ENCODE data around the gene ADISSP. TPM values are rescaled to one million over a fixed set of nuclear protein-coding genes. Genes with fewer than 3 reads are reported as not detected.

ADISSP gene
- total RNA-seq, 2 donors from 2014 or later, result 7.8 to 20.4 TPM

DNA sequence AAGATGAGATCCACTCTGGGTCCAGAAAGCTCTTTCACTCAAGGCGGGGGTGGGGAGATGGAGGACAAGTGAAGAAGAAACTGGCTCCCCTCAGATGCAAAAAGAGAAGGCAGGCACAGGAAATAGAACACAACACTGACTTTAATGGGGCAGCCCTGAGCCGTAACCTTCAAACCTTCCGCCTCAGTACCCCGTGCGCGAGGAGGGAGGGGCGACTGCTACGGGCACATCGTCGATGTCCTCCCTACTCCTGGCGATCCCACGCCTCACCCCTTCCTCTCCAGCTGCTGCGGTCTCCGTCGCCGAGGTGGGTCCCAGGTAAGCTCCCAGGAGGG is 9.8 kb upstream of the ADISSP start:
- no peaks in the 10 kb centered on the region for H3K9me3 ChIP-seq
- peak overlapping the region; percentile 80 for H3K4me3 ChIP-seq
- ATAC-seq (ENCODE audit: insufficient number of reproducible peaks, low FRiP score, low read depth), result no peak
- H3K4me1 ChIP-seq (ENCODE audit: control insufficient read depth in 1 of 2, low read depth in 2 of 2), result peaks cover 11 to 21% of the 10 kb centered on the region in 2 donors
- no peak overlapping the region for H3K27ac ChIP-seq
- DNase-seq (ENCODE audit: low spot score), result no peak
- no peaks in the 10 kb centered on the region for H3K27me3 ChIP-seq (replicated peaks; ENCODE audit: insufficient read depth)
- TF ChIP-seq CTCF (IDR thresholded peaks at IDR 0.05), result no peak
- H3K36me3 ChIP-seq, result no peaks in the 10 kb centered on the region

DNA sequence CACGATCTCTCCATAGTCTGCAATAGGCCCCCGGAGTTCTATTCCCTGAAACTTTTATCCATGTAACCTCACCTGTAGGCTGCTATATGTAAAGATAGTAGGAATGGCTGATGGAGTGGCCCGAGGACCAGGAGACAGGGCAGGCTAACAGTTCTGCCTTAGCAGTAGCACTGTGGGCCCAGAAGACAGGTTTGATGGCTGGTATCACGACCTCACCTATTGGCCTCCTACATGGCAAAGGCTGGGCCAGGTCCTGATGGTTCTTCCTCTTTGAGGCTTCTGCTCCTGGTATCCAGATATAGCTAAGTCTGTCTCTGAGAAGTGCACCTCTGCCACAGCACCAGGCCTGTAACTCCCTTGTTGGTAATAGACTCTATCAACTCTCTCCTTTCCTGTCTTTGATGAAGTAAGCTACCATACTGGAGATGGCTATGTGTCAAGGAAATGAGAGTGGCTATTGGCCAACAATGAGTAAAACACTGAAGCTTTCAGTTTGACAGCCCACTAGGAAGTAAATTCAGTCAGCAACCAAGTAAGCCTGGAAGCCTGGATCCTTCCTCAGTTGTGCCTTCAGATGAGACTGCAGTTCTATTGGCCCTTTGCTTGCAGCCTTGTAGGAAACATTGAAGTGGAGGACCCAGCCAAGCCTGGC is 8.0 kb upstream of the ADISSP start:
- Histone ChIP-seq H3K4me1 (ENCODE audit: control insufficient read depth in 1 of 2, low read depth in 2 of 2) (peaks cover 8 to 15% of the 10 kb centered on the region in 2 donors), H3K27ac (no peak overlapping the region), H3K27me3 (replicated peaks; ENCODE audit: insufficient read depth) (no peaks in the 10 kb centered on the region), H3K9me3 (no peaks in the 10 kb centered on the region), H3K4me3 (no peak overlapping the region), H3K36me3 (no peaks in the 10 kb centered on the region)
- DNase-seq (ENCODE audit: low spot score) (no peak), ATAC-seq (ENCODE audit: insufficient number of reproducible peaks, low FRiP score, low read depth) (no peak)
- no peak for TF ChIP-seq CTCF (IDR thresholded peaks at IDR 0.05)

- no peaks in the 10 kb centered on the region for H3K27me3 ChIP-seq (replicated peaks; ENCODE audit: insufficient read depth)
- H3K4me3 ChIP-seq, result no peak overlapping the region
- TF ChIP-seq CTCF (IDR thresholded peaks at IDR 0.05), result no peak
- no peak overlapping the region for H3K27ac ChIP-seq
- no peaks in the 10 kb centered on the region for H3K9me3 ChIP-seq
- peaks cover 12 to 21% of the 10 kb centered on the region in 2 donors for H3K4me1 ChIP-seq (ENCODE audit: control insufficient read depth in 1 of 2, low read depth in 2 of 2)
- no peak for ATAC-seq (ENCODE audit: insufficient number of reproducible peaks, low FRiP score, low read depth)
- H3K36me3 ChIP-seq, result no peaks in the 10 kb centered on the region
- DNase-seq (ENCODE audit: low spot score), result no peak
Observed at GRCh38 chr20:3771552-3772058, 4.1 kb upstream of the ADISSP start.

DNA sequence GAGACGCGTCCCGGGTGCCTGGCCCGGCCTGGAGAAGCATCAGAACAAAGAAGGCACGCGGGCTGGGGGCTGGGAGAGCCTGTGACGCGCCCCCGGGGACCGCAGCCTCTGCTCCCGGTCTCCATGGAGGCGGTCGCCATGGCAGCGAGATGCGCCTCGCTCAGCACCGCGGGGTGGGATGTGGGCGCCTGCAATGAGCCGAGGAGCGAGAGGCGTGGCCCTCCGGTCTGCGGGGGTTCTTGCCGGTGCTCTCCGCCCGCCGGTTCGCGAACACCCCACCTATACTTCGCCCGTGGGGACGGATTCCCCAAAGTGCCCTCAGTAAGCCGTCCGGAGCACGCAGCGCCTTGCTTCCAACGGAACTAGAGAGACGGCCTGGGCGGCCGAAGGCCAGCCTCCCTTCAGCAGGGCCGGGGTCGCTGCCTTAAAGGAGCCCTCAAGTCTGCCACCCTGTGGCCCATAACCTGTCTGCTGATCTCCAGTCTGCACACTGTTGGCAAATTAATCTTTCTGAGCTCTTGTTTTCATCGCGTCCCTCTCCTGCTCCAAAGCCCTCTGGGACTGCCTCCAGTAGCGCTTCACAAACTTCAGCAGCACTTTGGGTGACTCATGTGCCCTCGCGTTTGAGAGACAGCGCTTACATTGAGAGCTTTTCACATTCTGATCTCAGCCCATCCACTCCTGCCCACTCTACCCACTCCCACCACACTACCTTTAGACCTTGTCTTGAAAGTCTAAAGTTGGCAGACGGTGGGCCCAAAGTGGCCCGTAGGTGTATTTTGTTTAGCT is 983 bp upstream of the ADISSP start:
- no peaks in the 10 kb centered on the region for H3K36me3 ChIP-seq
- H3K27ac ChIP-seq, result peak overlapping the region; percentile 78 to 91
- H3K9me3 ChIP-seq, result no peaks in the 10 kb centered on the region
- no peaks in the 10 kb centered on the region for H3K27me3 ChIP-seq (replicated peaks; ENCODE audit: insufficient read depth)
- ATAC-seq (ENCODE audit: insufficient number of reproducible peaks, low FRiP score, low read depth) (peak; percentile 21), DNase-seq (ENCODE audit: low spot score) (peak; percentile 31)
- H3K4me3 ChIP-seq, result peak overlapping the region; percentile 76
- TF ChIP-seq CTCF (IDR thresholded peaks at IDR 0.05), result peak; percentile 35
- H3K4me1 ChIP-seq (ENCODE audit: control insufficient read depth in 1 of 2, low read depth in 2 of 2), result peaks cover 14 to 26% of the 10 kb centered on the region in 2 donors

- DNase-seq (ENCODE audit: low spot score) (no peak), ATAC-seq (ENCODE audit: insufficient number of reproducible peaks, low FRiP score, low read depth) (no peak)
- peak overlapping the region; percentile 76 for H3K4me3 ChIP-seq
- no peak overlapping the region for H3K27ac ChIP-seq
- no peaks in the 10 kb centered on the region for H3K36me3 ChIP-seq
- no peaks in the 10 kb centered on the region for H3K9me3 ChIP-seq
- peaks cover 14 to 26% of the 10 kb centered on the region in 2 donors for H3K4me1 ChIP-seq (ENCODE audit: control insufficient read depth in 1 of 2, low read depth in 2 of 2)
- no peaks in the 10 kb centered on the region for H3K27me3 ChIP-seq (replicated peaks; ENCODE audit: insufficient read depth)
- TF ChIP-seq CTCF (IDR thresholded peaks at IDR 0.05), result no peak
Observed at GRCh38 chr20:3767110-3767426, 485 bp downstream of the ADISSP start.

All from thoracic aorta (tissue), 2 donors.